Forelimb muscle (tissue), 1 donor: ENCODE results near the gene COL27A1. TPM values are rescaled to one million over a fixed set of nuclear protein-coding genes. Genes with fewer than 3 reads are reported as not detected.
"Not testable (repeated sequence)": the region's sequence is repeated elsewhere in the genome, so short reads cannot be mapped to it uniquely, and the experiment has no call there.

Experiments
- DNase-seq: peaks from one replicate; pipeline ENCODE4 v3.0.0-alpha.2; 2013; ENCODE audit warnings: low read depth
- polyA plus RNA-seq: library from polyadenylated mRNA; unstranded; fragments of 120-200 nt; gene quantifications from one replicate; pipeline ENCODE4 v1.2.1, GENCODE V29; 2013; ENCODE audit not compliant: insufficient read length

COL27A1 gene
- polyA plus RNA-seq, 1 donor = 35.4 TPM

GRCh38 chr9:114303977-114304376, 148.6 kb downstream of the COL27A1 start:
- DNase-seq = no peak

GRCh38 chr9:114304416-114305188, 149.3 kb downstream of the COL27A1 start:
- no peak for DNase-seq

GRCh38 chr9:114307899-114308267, 152.5 kb downstream of the COL27A1 start:
- DNase-seq = no peak

- no peak for DNase-seq
These were observed 153.1 kb downstream of the COL27A1 start for GRCh38 chr9:114308361-114308950.

- no peak for DNase-seq
These were observed 153.8 kb downstream of the COL27A1 start for GRCh38 chr9:114309096-114309495.

- no peak for DNase-seq
These were observed 155.4 kb downstream of the COL27A1 start for GRCh38 chr9:114310471-114311450.

GRCh38 chr9:114311571-114312512, 156.5 kb downstream of the COL27A1 start:
- no peak for DNase-seq

GRCh38 chr9:114312513-114312875, 157.2 kb downstream of the COL27A1 start:
- no peak for DNase-seq

GRCh38 chr9:114313186-114313585, 157.8 kb downstream of the COL27A1 start:
- no peak for DNase-seq

- DNase-seq = no peak
These were observed 159.0 kb downstream of the COL27A1 start for GRCh38 chr9:114314256-114314867.

GRCh38 chr9:114314881-114315722, 159.8 kb downstream of the COL27A1 start:
- no peak for DNase-seq

- no peak for DNase-seq
These were observed 160.5 kb downstream of the COL27A1 start for GRCh38 chr9:114315723-114316363.

- DNase-seq = no peak
These were observed 161.4 kb downstream of the COL27A1 start for GRCh38 chr9:114316605-114317230.

- no peak for DNase-seq
These were observed 162.5 kb downstream of the COL27A1 start for GRCh38 chr9:114317665-114318357.

GRCh38 chr9:114318416-114318815, 163.1 kb downstream of the COL27A1 start:
- no peak for DNase-seq

- no peak for DNase-seq
These were observed 163.8 kb downstream of the COL27A1 start for GRCh38 chr9:114319147-114319546.

- not testable (repeated sequence) for DNase-seq
These were observed 165.4 kb downstream of the COL27A1 start for GRCh38 chr9:114320710-114321109.

GRCh38 chr9:114321759-114322158, 166.4 kb downstream of the COL27A1 start:
- no peak for DNase-seq
